Stimulated activated CD8-positive, alpha-beta memory T cell treated with anti-CD3 and anti-CD28 coated beads, Interleukin-12 subunit alpha, Interleukin-12 subunit beta, amount 100 ng/mL, for 24 hours (primary cell): ENCODE measurements around the gene ADAMTS13.
"Not testable (repeated sequence)": the region's sequence is repeated elsewhere in the genome, so short reads cannot be mapped to it uniquely, and the experiment has no call there.

Experiments
- DNase-seq: peaks from one replicate; pipeline ENCODE4 v3.0.0-alpha.2; 2020; ENCODE audit errors: extremely low read depth

ADAMTS13 gene

GRCh38 chr9:133421615-133422542, at the start of gene ADAMTS13:
ADAMTS13 (plus strand) TSS chr9:133422367; CDS start chr9:133422444, 77 bp downstream.
- DNase-seq = no peak

- DNase-seq = no peak
These were observed 47.5 kb upstream of the ADAMTS13 start for GRCh38 chr9:133374612-133375115.

DNA sequence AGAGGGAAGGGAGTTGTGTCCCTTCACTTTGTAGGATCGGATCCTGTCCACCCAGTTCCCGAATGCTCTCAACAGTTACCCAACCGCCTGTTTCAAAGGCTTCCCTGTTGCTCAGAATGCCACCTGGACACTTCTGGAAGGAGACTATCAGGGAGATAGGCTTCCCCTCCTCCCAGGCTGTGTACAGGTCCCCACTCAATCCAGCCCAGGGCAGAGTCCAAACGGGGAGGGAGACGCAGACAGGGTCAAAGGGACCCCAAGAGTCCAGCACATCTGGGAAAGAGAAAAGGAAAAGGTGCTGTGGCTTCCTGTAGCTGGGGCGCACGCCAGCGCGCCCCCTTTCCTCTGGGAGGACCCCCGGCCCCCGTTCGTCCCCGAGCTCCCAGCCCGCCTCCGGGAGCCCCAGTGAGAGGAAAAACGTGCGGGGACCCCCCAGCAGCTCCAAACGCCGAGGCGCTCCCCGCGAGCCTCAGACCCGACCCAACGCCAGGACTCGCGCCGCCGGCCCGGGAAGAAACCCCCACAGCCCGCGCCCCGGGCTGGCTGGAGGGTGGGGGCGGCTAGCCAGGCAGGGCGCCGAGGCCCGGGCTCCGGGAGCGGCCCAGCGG, 46.9 kb upstream of the ADAMTS13 start:
- no peak for DNase-seq

- DNase-seq = peak; percentile 89
These were observed 46.2 kb upstream of the ADAMTS13 start, which contains the start of the genes STKLD1 and SURF4 for GRCh38 chr9:133375724-133376654. STKLD1 (plus strand) TSS chr9:133376366; CDS start chr9:133376474, 108 bp downstream. SURF4 (minus strand) TSS chr9:133376060; CDS start chr9:133375969, 91 bp downstream.

DNA sequence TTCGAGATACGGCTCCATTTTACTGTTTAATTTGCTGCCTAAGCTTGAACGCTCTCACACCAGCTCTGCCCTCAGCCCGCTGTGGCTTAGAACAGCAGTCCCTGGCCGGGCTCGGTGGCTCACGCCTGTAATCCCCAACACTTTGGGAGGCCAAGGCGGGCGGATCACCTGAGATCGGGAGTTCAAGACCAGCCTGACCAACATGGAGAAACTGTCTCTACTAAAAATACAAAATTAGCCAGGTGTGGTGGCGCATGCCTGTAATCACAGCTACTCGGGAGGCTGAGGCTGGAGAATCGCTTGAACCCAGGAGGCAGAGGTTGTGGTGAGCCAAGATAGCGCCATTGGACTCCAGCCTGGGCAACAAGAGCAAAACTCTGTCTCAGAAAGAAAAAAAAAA, 44.9 kb upstream of the ADAMTS13 start:
- not testable (repeated sequence) for DNase-seq

DNA sequence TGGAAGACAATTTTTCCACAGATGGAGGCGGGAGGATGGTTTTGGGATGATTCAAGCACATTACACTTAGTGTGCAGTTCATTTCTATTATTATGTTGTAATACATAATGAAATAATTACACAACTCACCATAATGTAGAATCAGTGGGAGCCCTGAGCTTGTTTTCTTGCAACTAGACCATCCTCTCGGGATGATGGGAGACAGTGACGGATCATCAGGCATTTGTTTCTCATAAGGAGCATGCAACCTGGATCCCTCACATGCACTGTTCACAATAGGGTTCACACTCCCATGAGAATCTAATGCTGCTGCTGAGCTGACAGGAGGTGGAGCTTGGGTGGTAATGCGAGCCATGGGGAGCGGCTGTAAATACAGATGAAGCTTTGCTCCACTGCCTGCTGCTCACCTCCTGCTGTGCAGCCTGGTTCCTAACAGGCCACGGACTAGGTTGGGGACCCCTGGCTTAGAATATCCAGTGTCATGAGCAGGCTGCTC, 44.4 kb upstream of the ADAMTS13 start:
- no peak for DNase-seq

- DNase-seq = no peak
These were observed 43.7 kb upstream of the ADAMTS13 start for GRCh38 chr9:133378408-133378962.

DNA sequence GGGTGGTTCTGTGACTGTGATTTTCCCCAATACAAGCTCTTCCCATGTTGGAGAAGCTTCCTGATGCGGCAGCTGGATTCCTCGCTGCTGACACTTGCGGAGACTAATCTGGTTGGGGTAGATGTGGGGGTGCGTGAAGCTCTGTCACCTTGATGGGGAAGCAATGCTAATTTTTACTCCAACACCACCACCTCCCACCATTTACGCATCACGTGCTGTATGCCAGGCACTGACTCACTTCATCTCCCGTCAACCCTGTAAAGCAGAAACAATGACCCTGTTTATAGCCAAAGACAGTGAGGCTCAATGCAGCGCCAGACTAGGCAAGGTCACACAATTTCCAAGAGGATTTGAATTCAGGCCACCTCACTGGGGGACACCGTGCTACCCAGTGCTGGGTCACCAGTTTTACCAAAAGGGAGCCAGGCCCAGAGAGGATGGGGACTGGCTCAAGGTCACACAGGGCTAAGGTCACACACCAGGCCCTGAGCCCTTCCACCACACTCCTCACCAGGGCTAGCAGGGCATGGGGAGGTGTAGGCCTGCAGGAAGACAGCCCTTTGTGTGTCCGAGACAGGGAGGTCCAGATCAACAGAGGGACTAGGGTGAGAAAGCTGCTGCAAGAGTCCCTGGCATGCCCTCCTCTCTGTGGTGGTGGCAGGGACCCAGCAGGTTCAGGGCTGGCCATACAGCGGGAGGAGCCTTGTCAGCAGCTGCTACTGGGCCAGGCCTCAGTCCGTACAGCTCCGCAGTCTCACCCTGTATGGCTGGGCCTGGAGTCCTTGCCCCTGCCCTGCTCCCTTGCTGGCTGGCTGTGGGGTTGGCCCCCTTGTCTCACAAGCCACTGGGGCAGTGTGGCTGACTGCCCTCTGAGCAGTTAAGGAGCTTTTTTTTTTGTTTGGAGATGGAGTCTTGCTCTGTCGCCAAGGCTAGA, 42.7 kb upstream of the ADAMTS13 start:
- no peak for DNase-seq

GRCh38 chr9:133380734-133381133, 41.4 kb upstream of the ADAMTS13 start:
- no peak for DNase-seq

DNA sequence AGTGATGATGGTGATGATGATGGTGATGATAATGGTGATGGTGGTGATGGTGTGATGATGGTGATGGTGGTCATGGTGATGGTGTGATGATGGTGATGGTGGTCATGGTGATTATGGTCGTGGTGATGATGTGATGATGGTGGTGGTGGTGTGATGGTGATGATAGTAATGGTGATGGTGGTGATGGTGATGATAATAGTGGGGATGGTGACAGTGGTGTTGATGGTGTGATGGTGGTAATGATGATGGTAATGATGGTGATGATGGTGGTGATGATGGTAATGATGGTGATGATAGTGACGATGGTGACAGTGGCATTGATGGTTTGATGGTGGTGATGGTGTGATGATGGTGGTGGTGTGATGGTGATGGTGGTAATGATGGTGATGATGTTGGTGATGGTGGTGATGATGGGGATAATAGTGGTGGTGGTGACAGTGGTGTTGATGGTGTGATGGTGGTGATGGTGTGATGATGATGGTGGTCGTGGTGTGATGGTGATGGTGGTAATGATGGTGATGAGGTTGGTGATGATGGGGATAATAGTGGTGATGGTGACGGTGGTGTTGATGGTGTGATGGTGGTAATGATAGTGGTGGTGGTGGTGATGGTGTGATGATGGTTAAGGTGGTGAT, 39.5 kb upstream of the ADAMTS13 start:
- DNase-seq = no peak

- no peak for DNase-seq
These were observed 38.7 kb upstream of the ADAMTS13 start for GRCh38 chr9:133383438-133383837.

DNA sequence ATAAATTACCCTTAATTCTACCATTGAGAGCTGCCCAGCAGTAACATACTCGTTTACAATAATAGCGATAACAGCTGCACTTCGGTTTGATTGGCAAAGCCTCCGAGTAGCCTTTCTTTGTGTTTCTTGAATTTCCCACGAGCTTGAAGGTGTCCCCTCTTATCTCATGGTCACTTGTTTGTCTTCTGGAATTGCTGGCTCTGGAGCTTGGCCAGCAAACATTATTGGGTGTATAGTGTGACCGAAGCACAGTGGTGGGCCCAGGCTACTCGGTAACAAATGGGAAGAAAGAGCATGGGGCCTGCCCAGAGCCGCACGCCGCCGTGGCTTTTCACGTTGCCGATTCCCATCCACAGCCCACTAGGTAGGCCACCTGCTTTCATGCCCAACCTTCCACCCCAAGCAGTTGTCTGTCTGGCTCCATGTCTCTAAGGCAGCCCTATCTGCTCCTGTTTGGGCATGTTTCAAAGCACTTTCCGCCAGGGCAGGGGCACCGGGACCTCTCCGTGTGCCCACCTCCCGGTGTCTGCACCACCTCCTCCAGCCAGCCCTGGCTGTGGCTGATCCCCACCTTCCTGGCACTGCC, 37.3 kb upstream of the ADAMTS13 start:
- DNase-seq = no peak

DNA sequence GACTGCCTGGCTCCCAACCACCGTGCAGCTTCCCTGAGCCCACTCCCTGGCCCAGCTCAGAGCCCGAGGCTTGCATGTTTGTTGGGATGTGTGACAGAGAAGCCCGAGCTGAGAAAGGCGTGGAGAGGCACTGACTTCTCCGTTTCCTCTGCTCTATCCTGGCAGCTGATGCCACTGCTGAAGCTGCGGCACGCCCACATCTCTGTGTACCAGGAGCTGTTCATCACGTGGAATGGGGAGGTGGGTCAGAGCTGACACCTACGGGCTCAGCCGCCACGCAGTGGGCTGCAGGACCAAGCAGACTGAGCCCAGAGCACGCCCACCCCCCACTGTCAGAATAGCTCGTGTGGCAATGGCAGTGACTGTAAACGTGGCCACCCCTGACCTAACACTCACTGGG, 36.7 kb upstream of the ADAMTS13 start:
- no peak for DNase-seq

DNA sequence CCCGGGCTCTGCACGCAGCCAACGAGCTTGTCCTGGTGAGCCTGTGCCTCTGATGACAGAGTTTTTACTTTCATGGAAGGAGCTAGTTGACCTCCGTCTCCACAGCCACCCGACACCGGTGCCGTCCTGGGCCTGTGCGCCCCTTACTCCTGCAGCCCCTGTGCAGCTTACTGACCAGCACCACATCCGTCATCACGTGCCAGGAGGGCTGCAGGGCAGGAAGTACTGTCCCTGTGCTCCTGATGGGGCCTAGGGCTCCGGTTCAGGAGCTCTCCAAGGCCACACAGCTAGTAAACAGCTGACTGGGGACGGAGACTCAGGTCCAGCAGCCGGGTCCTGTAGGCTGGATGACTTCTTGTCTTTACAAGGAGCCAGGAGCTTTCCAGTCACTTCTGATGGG, 35.8 kb upstream of the ADAMTS13 start:
- no peak for DNase-seq

- DNase-seq = no peak
These were observed 34.5 kb upstream of the ADAMTS13 start for GRCh38 chr9:133387680-133388079.

DNA sequence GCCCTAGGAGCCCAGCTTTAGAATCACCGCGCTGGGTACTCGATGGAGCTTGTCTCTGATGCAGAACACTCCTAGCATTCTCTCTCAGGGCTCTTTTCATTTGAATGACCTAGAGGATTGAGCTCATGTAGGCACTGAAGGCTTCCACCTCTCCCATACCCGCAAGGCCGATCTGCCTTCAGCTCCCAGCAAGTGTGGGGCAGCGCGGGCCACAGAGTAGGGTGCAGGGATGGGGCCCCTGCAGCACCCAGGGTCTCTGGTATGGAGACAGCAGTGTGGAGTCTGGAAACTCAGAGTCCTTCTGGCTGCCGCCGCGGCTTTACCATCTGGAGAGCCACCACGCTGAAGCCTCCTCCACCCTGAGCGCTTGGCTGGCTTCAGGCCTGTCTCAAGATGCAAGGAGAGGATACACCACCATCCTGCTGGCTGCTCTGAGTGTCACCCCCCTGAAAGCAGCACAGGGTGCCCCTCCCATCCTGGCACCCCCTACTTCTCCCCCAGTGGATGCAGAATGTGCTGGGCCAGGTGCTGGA, 33.1 kb upstream of the ADAMTS13 start:
- DNase-seq = no peak

DNA sequence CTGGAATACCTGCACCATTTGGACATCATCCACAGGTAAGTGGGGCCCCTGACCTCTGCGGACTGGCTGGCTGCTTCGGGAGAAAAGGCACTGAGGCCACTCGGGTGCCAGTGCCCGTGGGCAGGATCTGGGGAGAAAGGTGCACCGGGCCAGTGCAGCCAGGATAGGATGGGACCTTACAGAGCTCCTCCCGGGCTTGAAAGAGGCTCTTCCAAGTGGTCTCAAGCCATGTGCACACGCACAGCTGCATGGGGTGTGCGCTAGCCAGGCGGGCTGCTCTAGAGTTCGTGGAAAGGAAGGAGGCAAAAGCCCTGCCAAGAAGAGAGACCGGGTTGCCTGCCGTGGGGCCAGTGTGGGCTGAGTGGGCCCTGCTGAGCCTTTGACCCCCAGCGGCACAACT, 32.6 kb upstream of the ADAMTS13 start:
- no peak for DNase-seq

- no peak for DNase-seq
These were observed 31.5 kb upstream of the ADAMTS13 start for GRCh38 chr9:133390713-133391112.

DNA sequence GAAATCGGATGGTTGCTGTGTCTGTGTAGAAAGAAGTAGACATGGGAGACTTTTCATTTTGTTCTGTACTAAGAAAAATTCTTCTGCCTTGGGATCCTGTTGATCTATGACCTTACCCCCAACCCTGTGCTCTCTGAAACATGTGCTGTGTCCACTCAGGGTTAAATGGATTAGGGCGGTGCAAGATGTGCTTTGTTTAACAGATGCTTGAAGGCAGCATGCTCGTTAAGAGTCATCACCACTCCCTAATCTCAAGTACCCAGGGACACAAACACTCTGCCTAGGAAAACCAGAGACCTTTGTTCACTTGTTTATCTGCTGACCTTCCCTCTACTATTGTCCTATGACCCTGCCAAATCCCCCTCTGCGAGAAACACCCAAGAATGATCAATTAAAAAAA, 30.7 kb upstream of the ADAMTS13 start:
- DNase-seq = not testable (repeated sequence)
